ENCODE measurements around the gene L1TD1.

GRCh38 chr1:62178372-62178771 is 16.3 kb upstream of the L1TD1 start:
- TF ChIP-seq CTCF (IDR thresholded peaks at IDR 0.05) (no peak), POLR2A (IDR thresholded peaks at IDR 0.05) (no peak)

Data from right lobe of liver (tissue), 4 donors.